Measurements from ENCODE around the gene GSTT2.
"Not testable (repeated sequence)": the region's sequence is repeated elsewhere in the genome, so short reads cannot be mapped to it uniquely, and the experiment has no call there.

DNA sequence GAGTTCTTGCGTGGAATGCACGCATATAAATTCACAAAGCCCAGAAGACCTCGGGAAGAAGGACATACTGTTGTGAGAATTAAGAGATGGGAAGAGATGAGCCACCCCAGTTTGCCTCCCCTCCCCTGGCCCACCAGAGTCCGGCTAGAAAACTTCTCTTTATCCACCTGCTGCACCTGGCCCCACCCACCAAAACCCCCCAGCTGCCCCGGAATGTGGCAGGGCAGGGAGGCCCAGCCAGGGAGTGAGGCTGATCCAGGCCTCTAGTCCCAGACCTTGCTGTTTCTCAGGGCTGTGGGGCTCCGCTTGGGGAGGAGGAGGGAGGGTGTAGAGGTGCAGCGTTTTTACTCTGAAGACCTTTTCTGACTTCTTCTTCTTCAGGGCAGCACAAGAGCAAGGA is 633 bp downstream of the GSTT2 start:
- TF ChIP-seq, protein P1, sequence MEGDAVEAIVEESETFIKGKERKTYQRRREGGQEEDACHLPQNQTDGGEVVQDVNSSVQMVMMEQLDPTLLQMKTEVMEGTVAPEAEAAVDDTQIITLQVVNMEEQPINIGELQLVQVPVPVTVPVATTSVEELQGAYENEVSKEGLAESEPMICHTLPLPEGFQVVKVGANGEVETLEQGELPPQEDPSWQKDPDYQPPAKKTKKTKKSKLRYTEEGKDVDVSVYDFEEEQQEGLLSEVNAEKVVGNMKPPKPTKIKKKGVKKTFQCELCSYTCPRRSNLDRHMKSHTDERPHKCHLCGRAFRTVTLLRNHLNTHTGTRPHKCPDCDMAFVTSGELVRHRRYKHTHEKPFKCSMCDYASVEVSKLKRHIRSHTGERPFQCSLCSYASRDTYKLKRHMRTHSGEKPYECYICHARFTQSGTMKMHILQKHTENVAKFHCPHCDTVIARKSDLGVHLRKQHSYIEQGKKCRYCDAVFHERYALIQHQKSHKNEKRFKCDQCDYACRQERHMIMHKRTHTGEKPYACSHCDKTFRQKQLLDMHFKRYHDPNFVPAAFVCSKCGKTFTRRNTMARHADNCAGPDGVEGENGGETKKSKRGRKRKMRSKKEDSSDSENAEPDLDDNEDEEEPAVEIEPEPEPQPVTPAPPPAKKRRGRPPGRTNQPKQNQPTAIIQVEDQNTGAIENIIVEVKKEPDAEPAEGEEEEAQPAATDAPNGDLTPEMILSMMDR (IDR thresholded peaks at IDR 0.05 in 8 of 11, conservative IDR thresholded peaks at IDR 0.05 in 3 of 11), result not testable (repeated sequence)
- not testable (repeated sequence) for TF ChIP-seq POLR2A (IDR thresholded peaks at IDR 0.05)
